ENCODE results near the gene PNMA8B. TPM values are rescaled to one million over a fixed set of nuclear protein-coding genes. Genes with fewer than 3 reads are reported as not detected.

PNMA8B gene
- total RNA-seq, 1 experiment from 2014 or later: not detected

- POLR2A ChIA-PET: interaction anchor here (0.9 to 3.1 kb wide), 6 partner anchors 9 to 346 kb away, joined by 3 to 31 read pairs (median 4); partner anchors contain the start of gene PNMA8A
- CTCF ChIA-PET: interaction anchor here (0.6 to 1.5 kb wide), 4 partner anchors 8 to 268 kb away, joined by 3 to 7 read pairs (median 4); no protein-coding TSS in a partner anchor
- H3K4me1 Mint-ChIP-seq (ENCODE audit: insufficient read depth, unreplicated experiment): peaks cover 4% of the 10 kb centered on the region
- peak overlapping the region; percentile 51 for H3K27ac Mint-ChIP-seq (ENCODE audit: low read depth, unreplicated experiment)
- intact Hi-C loops (cut with micrococcal nuclease): no loop called here
- H3K9me3 Mint-ChIP-seq (ENCODE audit: unreplicated experiment): no peaks in the 10 kb centered on the region
- no peaks in the 10 kb centered on the region for H3K36me3 Mint-ChIP-seq (ENCODE audit: insufficient read depth, unreplicated experiment)
- no peak overlapping the region for H3K4me3 Mint-ChIP-seq (ENCODE audit: unreplicated experiment)
- H3K27me3 Mint-ChIP-seq (ENCODE audit: insufficient read depth, unreplicated experiment): no peaks in the 10 kb centered on the region
- DNase-seq (ENCODE audit: unreplicated experiment): no peak
- TF ChIP-seq CTCF (IDR thresholded peaks at IDR 0.05; ENCODE audit: unreplicated experiment): no peak
- BruUV-seq (replicated peaks): no TSS peak
Measured at GRCh38 chr19:46460981-46461380, 34.7 kb downstream of the PNMA8B start.

- Mint-ChIP-seq H3K27ac (ENCODE audit: low read depth, unreplicated experiment) (peak overlapping the region; percentile 51), H3K4me3 (ENCODE audit: unreplicated experiment) (no peak overlapping the region), H3K9me3 (ENCODE audit: unreplicated experiment) (no peaks in the 10 kb centered on the region), H3K36me3 (ENCODE audit: insufficient read depth, unreplicated experiment) (no peaks in the 10 kb centered on the region), H3K27me3 (ENCODE audit: insufficient read depth, unreplicated experiment) (no peaks in the 10 kb centered on the region), H3K4me1 (ENCODE audit: insufficient read depth, unreplicated experiment) (peaks cover 4% of the 10 kb centered on the region)
- DNase-seq (ENCODE audit: unreplicated experiment): no peak
- intact Hi-C loops (cut with micrococcal nuclease): no loop called here
- POLR2A ChIA-PET: interaction anchor here (0.7 to 3.1 kb wide), 4 partner anchors 8 to 171 kb away, joined by 3 to 31 read pairs (median 4); no protein-coding TSS in a partner anchor
- TF ChIP-seq CTCF (IDR thresholded peaks at IDR 0.05; ENCODE audit: unreplicated experiment): no peak
- no TSS peak for BruUV-seq (replicated peaks)
- CTCF ChIA-PET: interaction anchor here (0.6 to 1.0 kb wide), 7 partner anchors 7 to 64 kb away, joined by 3 to 4 read pairs (median 3); no protein-coding TSS in a partner anchor
Measured at GRCh38 chr19:46460055-46460454, 35.6 kb downstream of the PNMA8B start.

GRCh38 chr19:46456930-46457329 is 38.7 kb downstream of the PNMA8B start:
- CTCF ChIA-PET: interaction anchor here (0.6 to 1.0 kb wide), 3 partner anchors 55 to 158 kb away, joined by 3 to 4 read pairs (median 3); no protein-coding TSS in a partner anchor
- Mint-ChIP-seq H3K36me3 (ENCODE audit: insufficient read depth, unreplicated experiment) (no peaks in the 10 kb centered on the region), H3K27me3 (ENCODE audit: insufficient read depth, unreplicated experiment) (no peaks in the 10 kb centered on the region)

DNA sequence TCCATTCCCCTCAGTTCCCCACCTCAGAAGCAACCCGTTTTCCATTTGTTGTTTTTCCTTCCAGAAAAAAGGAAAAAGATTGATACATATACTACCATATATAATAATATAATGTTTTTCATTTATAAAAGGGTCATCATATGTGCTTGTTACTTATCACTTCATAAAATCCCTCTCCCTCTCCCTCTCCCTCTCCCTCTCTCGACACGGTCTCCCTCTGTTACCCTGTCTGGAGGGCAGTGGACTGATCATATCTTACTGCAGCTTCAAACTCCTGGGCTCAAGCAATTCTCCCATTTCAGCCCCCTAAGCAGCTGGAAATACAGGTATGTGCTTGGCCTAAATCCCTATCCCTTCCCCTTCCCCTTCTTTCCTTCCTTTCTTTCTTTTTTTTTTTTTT is 41.4 kb downstream of the PNMA8B start:
- Mint-ChIP-seq H3K27me3 (ENCODE audit: insufficient read depth, unreplicated experiment) (no peaks in the 10 kb centered on the region), H3K4me1 (ENCODE audit: insufficient read depth, unreplicated experiment) (peaks cover 33% of the 10 kb centered on the region), H3K9me3 (ENCODE audit: unreplicated experiment) (no peaks in the 10 kb centered on the region), H3K4me3 (ENCODE audit: unreplicated experiment) (no peak overlapping the region), H3K27ac (ENCODE audit: low read depth, unreplicated experiment) (peak overlapping the region; percentile 59), H3K36me3 (ENCODE audit: insufficient read depth, unreplicated experiment) (no peaks in the 10 kb centered on the region)
- intact Hi-C loops (cut with micrococcal nuclease): no loop called here
- DNase-seq (ENCODE audit: unreplicated experiment): no peak
- CTCF ChIA-PET: interaction anchor here (0.7 kb wide), 1 partner anchor 147 kb away, joined by 3 read pairs; no protein-coding TSS in a partner anchor
- POLR2A ChIA-PET: interaction anchor here (0.9 to 2.9 kb wide), 4 partner anchors 12 to 20 kb away, joined by 4 to 17 read pairs (median 7); no protein-coding TSS in a partner anchor
- no TSS peak for BruUV-seq (replicated peaks)
- TF ChIP-seq CTCF (IDR thresholded peaks at IDR 0.05; ENCODE audit: unreplicated experiment): no peak

More at GRCh38 chr19:46456930-46457329, 38.7 kb downstream of the PNMA8B start:
- POLR2A ChIA-PET: interaction anchor here (0.6 to 1.7 kb wide), 4 partner anchors 9 to 358 kb away, joined by 3 to 7 read pairs (median 5); no protein-coding TSS in a partner anchor
- no peak overlapping the region for H3K4me3 Mint-ChIP-seq (ENCODE audit: unreplicated experiment)
- no peak for DNase-seq (ENCODE audit: unreplicated experiment)
- no peaks in the 10 kb centered on the region for H3K9me3 Mint-ChIP-seq (ENCODE audit: unreplicated experiment)
- TF ChIP-seq CTCF (IDR thresholded peaks at IDR 0.05; ENCODE audit: unreplicated experiment): no peak
- H3K4me1 Mint-ChIP-seq (ENCODE audit: insufficient read depth, unreplicated experiment): peaks cover 21% of the 10 kb centered on the region
- BruUV-seq (replicated peaks): no TSS peak
- intact Hi-C loops (cut with micrococcal nuclease): no loop called here
- no peak overlapping the region for H3K27ac Mint-ChIP-seq (ENCODE audit: low read depth, unreplicated experiment)
